Activated T-helper 1 cell treated with anti-CD3 and anti-CD28 coated beads, Interleukin-12 subunit alpha, Interleukin-12 subunit beta, Interleukin-2, Interleukin-4 antibody, amounts not matched to agents 30 ng/mL and 10 ng/mL and 1 ng/mL, durations not matched to agents 14 hours and 24 hours and 36 hours (primary cell): ENCODE data around the gene AMER1. TPM values are rescaled to one million over a fixed set of nuclear protein-coding genes. Genes with fewer than 3 reads are reported as not detected.

Experiments used
- DNase-seq: peaks from one replicate; pipeline ENCODE4 v3.0.0; 2021; ENCODE audit warnings: low spot score
- H3K27ac Mint-ChIP-seq: one replicate; pipeline ENCODE4 v1.8.0; 2021; ENCODE audit warnings: mild to moderate bottlenecking, mixed read lengths
- H3K27me3 Mint-ChIP-seq: one replicate; pipeline ENCODE4 v1.8.0; 2022; ENCODE audit warnings: mild to moderate bottlenecking, moderate library complexity, mixed read lengths; ENCODE audit not compliant: insufficient read depth
- H3K36me3 Mint-ChIP-seq: one replicate; pipeline ENCODE4 v1.8.0; 2021; ENCODE audit warnings: low read depth, mixed read lengths
- H3K4me1 Mint-ChIP-seq: one replicate; pipeline ENCODE4 v1.8.0; 2021; ENCODE audit warnings: low read depth, mixed read lengths
- H3K4me3 Mint-ChIP-seq: one replicate; pipeline ENCODE4 v1.8.0; 2021; ENCODE audit warnings: mild to moderate bottlenecking, moderate library complexity, mixed read lengths
- H3K9me3 Mint-ChIP-seq: one replicate; pipeline ENCODE4 v1.8.0; 2021; ENCODE audit warnings: mixed read lengths
- intact Hi-C: fragments of 100-400 bp; cut with micrococcal nuclease; formaldehyde crosslinking; loops from one replicate; pipeline ENCODE4 v1.15.1; 2024
- total RNA-seq: library from RNA; stranded (reverse); gene quantifications from 2 replicates; pipeline ENCODE4 v1.2.3, GENCODE V29; 2022

The AMER1 gene
- total RNA-seq, 1 donor from 2014 or later = 7.1 TPM

- Mint-ChIP-seq H3K27me3 (no peaks in the 10 kb centered on the region), H3K27ac (no peak overlapping the region), H3K36me3 (no peaks in the 10 kb centered on the region), H3K4me1 (no peaks in the 10 kb centered on the region), H3K9me3 (peaks cover 10% of the 10 kb centered on the region), H3K4me3 (no peak overlapping the region)
- no peak for DNase-seq
- intact Hi-C loops = no loop called here
These were observed 53.6 kb downstream of the AMER1 start for GRCh38 chrX:64151911-64152310.

GRCh38 chrX:64150775-64151174, 54.7 kb downstream of the AMER1 start:
- intact Hi-C loops = no loop called here
- Mint-ChIP-seq H3K27ac (no peak overlapping the region), H3K4me1 (no peaks in the 10 kb centered on the region), H3K9me3 (peaks cover 4% of the 10 kb centered on the region), H3K4me3 (no peak overlapping the region), H3K27me3 (no peaks in the 10 kb centered on the region), H3K36me3 (no peaks in the 10 kb centered on the region)
- no peak for DNase-seq

Other genes with a start within 250 kb of the AMER1 start
- gene ASB12, start 24.9 kb upstream of the AMER1 start, total RNA-seq = not detected in 2 replicates
- 4.1 and 7.1 TPM in 2 replicates for gene MTMR8, start 189.7 kb upstream of the AMER1 start, total RNA-seq